HCT116 (cell line): ENCODE measurements around the gene PRR36. TPM values are rescaled to one million over a fixed set of nuclear protein-coding genes. Genes with fewer than 3 reads are reported as not detected.

Experiments used
- ATAC-seq: fragments of 200-7000 bp; cut with Tn5 transposase; 2 replicates; pipeline ENCODE4 v1.9.1; 2020; ENCODE audit warnings: mild to moderate bottlenecking, moderate library complexity
- BruUV-seq: library from RNA; stranded (reverse); fragments of 400-500 nt; replicated peaks from 2 replicates; lab custom pipeline; 2021; lab: Mats Ljungman, UMichigan
- CTCF ChIA-PET: fragments of 300-600 bp; sonication (Branson Sonifier 250); formaldehyde crosslinking; loops from one replicate; lab custom pipeline; 2021; ENCODE audit warnings: antibody characterized with exemption; lab: Charles Lee
- POLR2A ChIA-PET: fragments of 300-600, 350-600 bp; sonication (Branson Sonifier 250); formaldehyde crosslinking; loops from one replicate; lab custom pipeline; 2021; ENCODE audit warnings: antibody characterized with exemption; lab: Charles Lee
- RAD21 ChIA-PET, 2 experiments: fragments of 300-600 bp; sonication (Branson Sonifier 250); formaldehyde crosslinking; loops; one replicate each; lab custom pipeline; 2023; ENCODE audit warnings: low total read pairs in 2 of 2; ENCODE audit not compliant: uncharacterized antibody in 2 of 2, unreplicated experiment in 2 of 2, low non-redundant PET in 1 of 2; lab: Charles Lee
- DNase-seq: peaks from one replicate; pipeline ENCODE4 v3.0.0-alpha.2; 2010; ENCODE audit warnings: low read depth, low spot score
- H2AFZ ChIP-seq: fragments of 200-600 bp; shearing (Covaris generic), sonication (generic); 2 replicates; pipeline ENCODE4 v1.6.1; 2017; ENCODE audit warnings: low read depth, mixed run types, mixed read lengths, antibody characterized with exemption, low read length; ENCODE audit not compliant: poor library complexity, severe bottlenecking
- H3K27ac ChIP-seq: 2 replicates; pipeline ENCODE4 v1.5.1; 2012; ENCODE audit warnings: low read depth, low read length
- H3K27me3 ChIP-seq: fragments of 200-600 bp; sonication (generic); 2 replicates; pipeline ENCODE4 v1.6.1; 2016; ENCODE audit warnings: mixed run types, low read length, mixed read lengths; ENCODE audit not compliant: insufficient read depth
- H3K36me3 ChIP-seq, 2 experiments: fragments of 200-500 bp in 1 of 2; fragments of 200-600 bp in 1 of 2; sonication (Bioruptor generic) in 1 of 2; sonication (generic) in 1 of 2; 2 replicates each; pipeline versions ENCODE4 v1.5.1 to v1.6.1; 2014 to 2016; ENCODE audit warnings: low read length in 2 of 2, inconsistent platforms in 1 of 2, mixed read lengths in 1 of 2, mixed run types in 1 of 2; ENCODE audit not compliant: insufficient read depth in 2 of 2, control insufficient read depth in 1 of 2
- H3K4me1 ChIP-seq, 2 experiments: fragments of 200-600 bp in 1 of 2; sonication (generic) in 1 of 2; 2 replicates each; pipeline versions ENCODE4 v1.5.1 to v1.6.1; 2012 to 2017; ENCODE audit warnings: low read length in 2 of 2, inconsistent platforms in 1 of 2, mild to moderate bottlenecking in 1 of 2, mixed read lengths in 1 of 2, mixed run types in 1 of 2, moderate library complexity in 1 of 2; ENCODE audit not compliant: insufficient read depth in 2 of 2, control insufficient read depth in 1 of 2
- H3K4me2 ChIP-seq: fragments of 200-600 bp; sonication (generic); 2 replicates; pipeline ENCODE4 v1.6.1; 2017; ENCODE audit warnings: mixed run types, low read length, mixed read lengths
- H3K4me3 ChIP-seq, 2 experiments: fragments of 200-600 bp in 1 of 2; sonication (generic) in 1 of 2; replicated peaks in 1 of 2; 2 replicates each; pipeline ENCODE4 v1.5.1; 2011 to 2016; ENCODE audit warnings: low read length in 2 of 2, control low read depth in 1 of 2, low read depth in 1 of 2, mild to moderate bottlenecking in 1 of 2, mixed read lengths in 1 of 2, mixed run types in 1 of 2
- H3K79me2 ChIP-seq: fragments of 200-600 bp; sonication (generic); 2 replicates; pipeline ENCODE4 v1.6.1; 2017; ENCODE audit warnings: mild to moderate bottlenecking, mixed run types, low read length, moderate library complexity, mixed read lengths; ENCODE audit not compliant: insufficient read depth
- H3K9ac ChIP-seq: fragments of 200-600 bp; sonication (generic); 2 replicates; pipeline ENCODE4 v1.6.1; 2016; ENCODE audit warnings: low read length, mixed read lengths
- H3K9me2 ChIP-seq: fragments of 200-600 bp; sonication (generic), shearing (Covaris generic); 2 replicates; pipeline ENCODE4 v1.6.1; 2017; ENCODE audit warnings: mixed run types, mild to moderate bottlenecking, moderate library complexity; ENCODE audit not compliant: insufficient read depth
- H3K9me3 ChIP-seq, 2 experiments: fragments of 200-500 bp in 1 of 2; fragments of 200-600 bp in 1 of 2; sonication (Bioruptor generic) in 1 of 2; sonication (generic) in 1 of 2; 2 replicates each; pipeline ENCODE4 v1.6.1; 2014 to 2017; ENCODE audit warnings: low read length in 2 of 2, mixed read lengths in 2 of 2, inconsistent platforms in 1 of 2, low read depth in 1 of 2, mild to moderate bottlenecking in 1 of 2, mixed run types in 1 of 2, moderate library complexity in 1 of 2; ENCODE audit not compliant: control insufficient read depth in 1 of 2, insufficient read depth in 1 of 2
- H4K20me1 ChIP-seq: fragments of 200-600 bp; sonication (generic), shearing (Covaris generic); 2 replicates; pipeline ENCODE4 v1.6.1; 2017; ENCODE audit warnings: mixed run types, mild to moderate bottlenecking, moderate library complexity; ENCODE audit not compliant: insufficient read depth
- ATF3 ChIP-seq: IDR thresholded peaks from 2 replicates; pipeline ENCODE4 v1.6.1; 2012
- CTCF ChIP-seq, 3 experiments: fragments of 200-600 bp in 1 of 3; sonication (generic) in 1 of 3; IDR thresholded peaks in 2 of 3; conservative IDR thresholded peaks in 1 of 3; 2 replicates each; pipeline ENCODE4 v1.5.1; 2012 to 2017; ENCODE audit warnings: low read depth in 2 of 3, low read length in 2 of 3, antibody characterized with exemption in 1 of 3, borderline replicate concordance in 1 of 3, control low read depth in 1 of 3, mild to moderate bottlenecking in 1 of 3, mixed read lengths in 1 of 3, mixed run types in 1 of 3, moderate library complexity in 1 of 3; ENCODE audit not compliant: insufficient read depth in 1 of 3
- EGR1 ChIP-seq: IDR thresholded peaks from 2 replicates; pipeline ENCODE4 v1.6.1; 2012; ENCODE audit warnings: low read depth
- ELF1 ChIP-seq: IDR thresholded peaks from 2 replicates; pipeline ENCODE4 v1.6.1; 2012; ENCODE audit warnings: low read depth, borderline replicate concordance
- JUND ChIP-seq: IDR thresholded peaks from 2 replicates; pipeline ENCODE4 v1.6.1; 2012
- POLR2A ChIP-seq: IDR thresholded peaks from 2 replicates; pipeline ENCODE4 v1.7.0; 2011; ENCODE audit warnings: borderline replicate concordance; ENCODE audit not compliant: insufficient read depth, insufficient read length; ENCODE audit errors: extremely low read depth
- POLR2AphosphoS5 ChIP-seq: IDR thresholded peaks from 2 replicates; pipeline ENCODE4 v1.6.1; 2011; ENCODE audit warnings: mild to moderate bottlenecking, low read depth, low read length, moderate library complexity
- YY1 ChIP-seq: IDR thresholded peaks from 2 replicates; pipeline ENCODE4 v1.6.1; 2011; ENCODE audit warnings: low read length, low read depth, moderate library complexity, mild to moderate bottlenecking; ENCODE audit not compliant: insufficient replicate concordance; ENCODE audit errors: extremely low read depth
- ZFX ChIP-seq: fragments of 450-650 bp; IDR thresholded peaks from 2 replicates; pipeline ENCODE4 v1.6.1; 2017
- intact Hi-C: fragments of 100-400 bp; cut with micrococcal nuclease; formaldehyde crosslinking; loops from 2 replicates; pipeline ENCODE4 v1.10.0; 2022
- total RNA-seq: library from RNA; stranded (reverse); gene quantifications from one replicate; pipeline ENCODE4 v1.2.1, GENCODE V29; 2021; ENCODE audit not compliant: unreplicated experiment

The PRR36 gene
- total RNA-seq, 1 experiment from 2014 or later: 7.5 TPM

- peaks cover 37% of the 10 kb centered on the region for H3K79me2 ChIP-seq
- H3K9ac ChIP-seq: peak overlapping the region; percentile 97
- POLR2A ChIA-PET: interaction anchor here (1.0 to 3.0 kb wide), 5 partner anchors 11 to 31 kb away, joined by 3 to 10 read pairs (median 4); partner anchors contain the start of genes MAP2K7 and SNAPC2
- H3K36me3 ChIP-seq: no peaks in the 10 kb centered on the region
- ATAC-seq (no peak), DNase-seq (no peak)
- peak overlapping the region; percentile 81 to 94 for H3K4me3 ChIP-seq
- peak overlapping the region; percentile 76 for H3K27ac ChIP-seq
- H2AFZ ChIP-seq: no peak overlapping the region
- no peaks in the 10 kb centered on the region for H4K20me1 ChIP-seq
- intact Hi-C loops: loop anchor here (2.0 kb wide), 1 partner anchor 14 kb away; the partner anchor contains the start of gene MAP2K7
- H3K27me3 ChIP-seq: no peaks in the 10 kb centered on the region
- BruUV-seq: TSS peak; percentile 83
- H3K9me2 ChIP-seq: no peaks in the 10 kb centered on the region
- no peaks in the 10 kb centered on the region for H3K9me3 ChIP-seq
- peaks cover 13 to 42% of the 10 kb centered on the region in 2 experiments; a peak in 3 of 4 replicates for H3K4me1 ChIP-seq
- TF ChIP-seq ZFX (peak; percentile 50; the same call in 1 of the 2 replicates), JUND (no peak), CTCF (IDR thresholded peaks at IDR 0.05 in 2 of 3, conservative IDR thresholded peaks at IDR 0.05 in 1 of 3; ENCODE audit: borderline replicate concordance in 1 of 3, insufficient read depth in 1 of 3, low read depth in 2 of 3, low read length in 2 of 3) (no peak)
- TF ChIP-seq, all 23 proteins: peak for 1
- ChIA-PET RAD21 (no interaction called here), CTCF (interaction anchor here (1.8 to 4.0 kb wide), 2 partner anchors 13 to 20 kb away, joined by 4 to 14 read pairs; no protein-coding TSS in a partner anchor)
- peak overlapping the region; percentile 95 for H3K4me2 ChIP-seq
Observed at GRCh38 chr19:7888826-7889217, 14.6 kb upstream of the PRR36 start.

GRCh38 chr19:7888145-7888825 is 14.1 kb upstream of the PRR36 start, which contains the start of gene LRRC8E:
Gene LRRC8E (plus strand): TSS chr19:7888510. CDS start chr19:7895604, 7,094 bp downstream.
- peak within 1 kb of the TSS; percentile 81 to 94 for H3K4me3 ChIP-seq
- ChIA-PET RAD21 (no interaction called here), POLR2A (interaction anchor here (1.0 to 3.0 kb wide), 5 partner anchors 12 to 32 kb away, joined by 3 to 10 read pairs (median 4); partner anchors contain the start of genes MAP2K7 and SNAPC2), CTCF (interaction anchor here (0.9 to 4.0 kb wide), 3 partner anchors 13 to 19 kb away, joined by 4 to 14 read pairs (median 6); partner anchors contain the start of gene MAP2K7)
- H3K9me3 ChIP-seq: no peaks in the 10 kb centered on the region
- no peak for DNase-seq
- H3K9me2 ChIP-seq: no peaks in the 10 kb centered on the region
- H3K27me3 ChIP-seq: no peaks in the 10 kb centered on the region
- intact Hi-C loops: loop anchor here (2.0 kb wide), 1 partner anchor 15 kb away; the partner anchor contains the start of gene MAP2K7
- peaks cover 13 to 42% of the 10 kb centered on the region in 2 experiments; a peak in 3 of 4 replicates for H3K4me1 ChIP-seq
- H2AFZ ChIP-seq: no peak within 1 kb of the TSS
- H3K27ac ChIP-seq: peak within 1 kb of the TSS; percentile 76
- H3K4me2 ChIP-seq: peak within 1 kb of the TSS; percentile 95
- ATAC-seq: peak; percentile 98
- BruUV-seq: no TSS peak
- H3K79me2 ChIP-seq: peaks cover 36% of the 10 kb centered on the region
- no peaks in the 10 kb centered on the region for H4K20me1 ChIP-seq
- TF ChIP-seq POLR2A (no peak), ELF1 (no peak), EGR1 (peak; percentile 64; the same call in 1 of the 2 replicates), ZFX (peak; percentile 79; the same call in 1 of the 2 replicates), POLR2AphosphoS5 (peak; percentile 95), YY1 (no peak), ATF3 (no peak), JUND (no peak)
- TF ChIP-seq, all 23 proteins: peak for 3
- no peaks in the 10 kb centered on the region for H3K36me3 ChIP-seq
- H3K9ac ChIP-seq: peak within 1 kb of the TSS; percentile 97
